OCI-LY1 (cell line): ENCODE measurements around the gene DTL.

Experiments used
- H2AFZ ChIP-seq: fragments of 200-600 bp; sonication (generic), shearing (Covaris generic); 2 replicates; pipeline ENCODE4 v1.6.0; 2014; ENCODE audit warnings: antibody characterized with exemption, mild to moderate bottlenecking, low read length
- H3F3A ChIP-seq: fragments of 200-600 bp; sonication (generic), shearing (Covaris generic); 2 replicates; pipeline ENCODE4 v1.6.0; 2014; ENCODE audit warnings: mild to moderate bottlenecking, antibody characterized with exemption, low read length, moderate library complexity; ENCODE audit not compliant: insufficient read depth
- H3K27ac ChIP-seq: fragments of 200-600 bp; sonication (generic); 2 replicates; pipeline ENCODE4 v1.5.1; 2014; ENCODE audit warnings: low read length, mixed run types, mild to moderate bottlenecking, low read depth; ENCODE audit not compliant: poor library complexity, severe bottlenecking
- H3K27me3 ChIP-seq: fragments of 200-600 bp; sonication (generic); 2 replicates; pipeline ENCODE4 v1.6.0; 2014; ENCODE audit warnings: antibody characterized with exemption, mild to moderate bottlenecking, low read length, moderate library complexity; ENCODE audit not compliant: insufficient read depth
- H3K36me3 ChIP-seq: fragments of 200-600 bp; sonication (generic); 2 replicates; pipeline ENCODE4 v1.6.1; 2014; ENCODE audit warnings: mild to moderate bottlenecking, antibody characterized with exemption, low read length, moderate library complexity, mixed read lengths; ENCODE audit not compliant: insufficient read depth
- H3K4me1 ChIP-seq: fragments of 200-600 bp; sonication (generic); 2 replicates; pipeline ENCODE4 v1.5.1; 2014; ENCODE audit warnings: mild to moderate bottlenecking, low read length, moderate library complexity; ENCODE audit not compliant: insufficient read depth, severe bottlenecking
- H3K4me2 ChIP-seq: fragments of 200-600 bp; sonication (generic), shearing (Covaris generic); 2 replicates; pipeline ENCODE4 v1.6.1; 2014; ENCODE audit warnings: low read length
- H3K4me3 ChIP-seq: fragments of 200-600 bp; sonication (generic); 2 replicates; pipeline ENCODE4 v1.5.1; 2014; ENCODE audit warnings: low read length, low read depth, mild to moderate bottlenecking, mixed read lengths; ENCODE audit not compliant: poor library complexity, severe bottlenecking
- H3K79me2 ChIP-seq: fragments of 200-600 bp; shearing (Covaris generic); 2 replicates; pipeline ENCODE4 v1.6.1; 2016; ENCODE audit warnings: mixed run types, low read length, mixed read lengths; ENCODE audit not compliant: insufficient read depth
- H3K9ac ChIP-seq: fragments of 200-600 bp; sonication (generic), shearing (Covaris generic); 2 replicates; pipeline ENCODE4 v1.6.1; 2014; ENCODE audit warnings: mild to moderate bottlenecking, low read length, mixed read lengths
- H3K9me2 ChIP-seq: fragments of 200-600 bp; sonication (generic), shearing (Covaris generic); 2 replicates; pipeline ENCODE4 v1.6.1; 2014; ENCODE audit warnings: low read depth, mild to moderate bottlenecking, low read length, mixed read lengths
- H3K9me3 ChIP-seq: fragments of 200-600 bp; shearing (Covaris generic); 2 replicates; pipeline ENCODE4 v1.6.1; 2014; ENCODE audit warnings: low read length, mixed read lengths
- H4K20me1 ChIP-seq: fragments of 200-600 bp; sonication (generic), shearing (Covaris generic); 2 replicates; pipeline ENCODE4 v1.6.0; 2016; ENCODE audit warnings: mild to moderate bottlenecking, low read length; ENCODE audit not compliant: insufficient read depth
- EZH2 ChIP-seq: fragments of 200-600 bp; sonication (generic), shearing (Covaris generic); IDR thresholded peaks from 2 replicates; pipeline ENCODE4 v1.8.0; 2017; ENCODE audit warnings: borderline replicate concordance, mixed run types, mild to moderate bottlenecking, antibody characterized with exemption, low read length, moderate library complexity, mixed read lengths
- TF ChIP-seq, protein P1 (sequence below): fragments of 200-600 bp; sonication (generic), shearing (Covaris generic); IDR thresholded peaks from 2 replicates; pipeline ENCODE4 v1.5.1; 2017; ENCODE audit warnings: mild to moderate bottlenecking, antibody characterized with exemption, low read length, moderate library complexity, mixed read lengths

DTL gene

DNA sequence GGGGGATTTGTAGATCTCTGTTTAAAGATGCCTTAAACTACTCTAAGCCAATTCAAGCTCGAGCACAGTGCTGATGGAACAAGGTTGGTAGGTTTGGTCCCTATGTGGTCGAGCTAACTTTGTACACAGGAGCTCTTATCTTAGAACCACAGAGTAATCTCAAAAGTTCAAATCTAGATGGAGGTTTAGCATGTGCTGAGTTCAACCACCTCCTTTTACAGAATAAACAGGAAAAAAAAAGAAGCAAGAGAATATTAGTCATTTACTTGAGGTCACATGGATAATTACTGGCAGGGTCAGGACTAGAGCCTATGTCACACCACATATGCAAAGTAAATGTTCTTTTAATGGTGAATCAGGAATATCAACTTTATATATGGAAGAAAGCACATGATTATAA is 86.2 kb downstream of the DTL start:
- Histone ChIP-seq H3K9ac (no peak overlapping the region), H3K27ac (no peak overlapping the region), H3K9me2 (no peaks in the 10 kb centered on the region), H3K4me1 (peaks cover 26% of the 10 kb centered on the region), H3K79me2 (no peaks in the 10 kb centered on the region), H3K4me2 (no peak overlapping the region), H3K27me3 (no peaks in the 10 kb centered on the region), H2AFZ (no peak overlapping the region), H3F3A (no peaks in the 10 kb centered on the region), H4K20me1 (no peaks in the 10 kb centered on the region), H3K36me3 (no peaks in the 10 kb centered on the region), H3K4me3 (no peak overlapping the region), H3K9me3 (no peaks in the 10 kb centered on the region)
- no peak for TF ChIP-seq EZH2
- TF ChIP-seq, protein P1, sequence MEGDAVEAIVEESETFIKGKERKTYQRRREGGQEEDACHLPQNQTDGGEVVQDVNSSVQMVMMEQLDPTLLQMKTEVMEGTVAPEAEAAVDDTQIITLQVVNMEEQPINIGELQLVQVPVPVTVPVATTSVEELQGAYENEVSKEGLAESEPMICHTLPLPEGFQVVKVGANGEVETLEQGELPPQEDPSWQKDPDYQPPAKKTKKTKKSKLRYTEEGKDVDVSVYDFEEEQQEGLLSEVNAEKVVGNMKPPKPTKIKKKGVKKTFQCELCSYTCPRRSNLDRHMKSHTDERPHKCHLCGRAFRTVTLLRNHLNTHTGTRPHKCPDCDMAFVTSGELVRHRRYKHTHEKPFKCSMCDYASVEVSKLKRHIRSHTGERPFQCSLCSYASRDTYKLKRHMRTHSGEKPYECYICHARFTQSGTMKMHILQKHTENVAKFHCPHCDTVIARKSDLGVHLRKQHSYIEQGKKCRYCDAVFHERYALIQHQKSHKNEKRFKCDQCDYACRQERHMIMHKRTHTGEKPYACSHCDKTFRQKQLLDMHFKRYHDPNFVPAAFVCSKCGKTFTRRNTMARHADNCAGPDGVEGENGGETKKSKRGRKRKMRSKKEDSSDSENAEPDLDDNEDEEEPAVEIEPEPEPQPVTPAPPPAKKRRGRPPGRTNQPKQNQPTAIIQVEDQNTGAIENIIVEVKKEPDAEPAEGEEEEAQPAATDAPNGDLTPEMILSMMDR, result no peak

DNA sequence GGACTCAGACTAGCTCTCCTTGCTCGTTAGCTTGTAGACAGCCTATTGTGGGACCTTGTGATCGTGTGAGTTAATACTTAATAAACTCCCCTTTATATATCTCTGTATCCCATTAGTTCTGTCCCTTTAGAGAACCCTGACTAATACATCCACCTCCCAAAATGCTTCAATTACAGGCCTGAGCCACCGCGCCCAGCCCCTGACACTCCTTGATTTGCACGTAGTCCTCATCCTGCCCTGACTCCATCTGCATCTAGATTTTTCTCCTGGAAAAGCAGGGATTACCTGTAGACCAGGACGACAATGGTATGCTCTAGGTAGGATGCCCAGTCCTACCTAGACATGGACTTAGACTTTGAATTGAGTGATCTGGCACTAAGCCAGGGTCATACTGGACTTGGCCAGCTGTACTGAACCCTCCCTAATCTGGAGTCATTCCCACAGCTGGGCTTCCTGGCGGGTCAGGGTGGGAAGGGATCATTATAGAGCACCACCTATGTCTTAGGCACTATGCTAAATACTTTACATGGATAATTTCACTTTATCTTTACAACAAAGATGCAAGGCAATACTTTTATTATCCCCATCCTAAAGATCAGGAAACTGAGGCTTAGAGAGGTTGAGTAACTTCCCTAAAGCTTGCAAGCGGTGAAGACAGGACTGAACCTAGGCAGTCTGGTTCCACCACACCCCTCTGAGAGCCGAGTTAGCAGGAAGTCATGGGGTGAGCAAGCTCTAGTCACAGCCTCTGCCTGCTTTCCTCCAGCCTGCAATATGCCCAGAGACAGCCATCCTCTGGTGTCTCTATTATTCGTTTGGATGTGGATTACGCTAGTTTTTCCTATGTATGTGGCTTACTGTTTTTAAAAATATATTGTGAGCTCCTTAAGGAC is 89.4 kb downstream of the DTL start:
- H2AFZ ChIP-seq, result no peak overlapping the region
- no peak overlapping the region for H3K4me2 ChIP-seq
- H3K9me2 ChIP-seq, result no peaks in the 10 kb centered on the region
- no peaks in the 10 kb centered on the region for H3K79me2 ChIP-seq
- H3K4me1 ChIP-seq, result peaks cover 5% of the 10 kb centered on the region
- H3K9ac ChIP-seq, result no peak overlapping the region
- no peak overlapping the region for H3K4me3 ChIP-seq
- H4K20me1 ChIP-seq, result no peaks in the 10 kb centered on the region
- no peaks in the 10 kb centered on the region for H3F3A ChIP-seq
- H3K9me3 ChIP-seq, result no peaks in the 10 kb centered on the region
- TF ChIP-seq EZH2, result no peak
- TF ChIP-seq, protein P1, result no peak
- no peaks in the 10 kb centered on the region for H3K36me3 ChIP-seq
- no peak overlapping the region for H3K27ac ChIP-seq
- H3K27me3 ChIP-seq, result no peaks in the 10 kb centered on the region

DNA sequence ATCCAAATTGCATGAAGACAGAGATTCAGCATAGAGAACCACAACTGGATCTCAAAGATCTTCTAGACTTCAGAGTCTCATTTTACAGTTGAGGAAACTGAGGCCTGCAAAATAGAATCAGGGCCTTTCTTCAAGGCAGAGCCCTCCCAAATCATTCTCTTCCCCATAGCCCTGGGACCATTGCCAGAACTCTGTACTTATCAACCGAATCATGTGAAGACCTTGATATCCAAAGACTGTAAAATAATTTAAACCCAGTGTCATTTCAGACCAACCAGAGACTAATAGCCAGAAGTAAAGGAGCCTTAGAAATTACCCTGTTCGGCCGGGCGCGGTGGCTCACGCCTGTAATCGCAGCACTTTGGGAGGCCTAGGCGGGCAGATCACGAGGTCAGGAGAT is 90.1 kb downstream of the DTL start:
- Histone ChIP-seq H3K4me2 (no peak overlapping the region), H3K9me2 (no peaks in the 10 kb centered on the region), H3K9ac (no peak overlapping the region), H3K9me3 (no peaks in the 10 kb centered on the region), H3K4me3 (no peak overlapping the region), H3F3A (no peaks in the 10 kb centered on the region), H3K4me1 (peaks cover 5% of the 10 kb centered on the region), H3K36me3 (no peaks in the 10 kb centered on the region), H4K20me1 (no peaks in the 10 kb centered on the region), H2AFZ (no peak overlapping the region), H3K79me2 (no peaks in the 10 kb centered on the region), H3K27me3 (no peaks in the 10 kb centered on the region), H3K27ac (no peak overlapping the region)
- no peak for TF ChIP-seq EZH2
- TF ChIP-seq, protein P1, result no peak
